Stimulated activated CD8-positive, alpha-beta memory T cell treated with anti-CD3 and anti-CD28 coated beads, Interleukin-15, amount 100 ng/mL, for 1 hour (primary cell): ENCODE results near the gene PLK2.

ENCODE experiments used
- DNase-seq: peaks from one replicate; pipeline ENCODE4 v3.0.0-alpha.2; 2020; ENCODE audit warnings: low read depth

PLK2 gene

GRCh38 chr5:58460002-58460731 is at the start of gene PLK2:
TSS of gene PLK2 (minus strand) at chr5:58460086. CDS start at chr5:58459959, 127 bp downstream.
- peak; percentile 85 for DNase-seq

DNA sequence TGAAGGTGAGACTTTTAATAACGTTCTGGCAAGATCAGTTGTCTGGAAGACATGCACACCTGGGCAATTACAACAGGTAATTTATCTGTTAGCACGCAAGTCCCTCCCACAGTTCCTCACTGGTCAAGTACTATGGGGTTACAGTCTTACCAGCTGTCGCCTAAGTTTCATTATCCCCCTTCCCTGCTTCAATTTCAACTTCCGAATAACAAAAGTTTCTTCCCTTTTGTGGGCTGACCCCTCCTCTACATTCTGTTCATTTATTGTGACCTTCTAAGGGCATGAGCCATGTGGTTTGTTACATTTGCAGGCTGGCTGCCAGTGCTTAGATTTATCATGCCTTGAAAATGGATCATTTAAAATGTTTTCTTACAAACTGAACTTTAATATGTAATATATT is 47.8 kb upstream of the PLK2 start:
- no peak for DNase-seq

GRCh38 chr5:58505971-58506640 is 46.2 kb upstream of the PLK2 start:
- DNase-seq = no peak

DNA sequence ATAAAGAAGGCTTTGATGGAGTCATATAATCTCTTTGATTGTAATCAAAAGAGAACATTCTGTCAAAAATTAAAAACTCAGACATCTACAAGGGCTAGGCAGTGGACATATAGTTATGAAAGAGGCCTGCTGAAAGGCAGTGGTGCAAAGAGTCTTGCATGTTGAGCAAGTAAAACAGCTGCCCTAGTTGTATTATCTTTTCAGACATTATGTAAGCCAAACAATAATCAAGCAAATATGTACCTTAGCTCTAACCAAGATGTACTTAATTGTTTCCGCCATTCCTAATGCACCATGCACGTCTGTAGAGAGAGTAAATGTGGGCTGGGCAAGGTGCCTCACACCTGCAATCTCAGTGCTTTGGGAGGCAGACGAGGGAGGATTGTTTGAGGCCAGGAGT is 45.6 kb upstream of the PLK2 start:
- DNase-seq = no peak

DNA sequence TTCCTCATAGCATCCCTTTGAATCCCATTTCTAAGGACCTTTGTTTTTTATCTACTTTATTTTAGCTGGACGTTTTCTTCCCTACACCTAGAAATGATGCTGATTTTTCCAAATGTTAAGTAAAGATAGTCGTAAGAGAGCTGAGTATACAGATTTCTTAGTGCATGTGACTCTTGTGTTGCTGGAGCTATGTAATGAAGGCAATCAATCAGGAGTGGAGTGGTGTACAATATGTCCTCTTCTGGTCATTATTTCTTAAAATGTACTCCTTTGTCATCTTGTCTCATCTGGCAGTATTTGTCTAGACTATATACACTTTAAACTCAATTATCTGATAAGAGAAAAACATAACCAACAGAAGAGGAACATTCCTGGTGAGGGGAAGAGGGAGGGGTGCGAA is 44.9 kb upstream of the PLK2 start:
- DNase-seq = no peak

DNA sequence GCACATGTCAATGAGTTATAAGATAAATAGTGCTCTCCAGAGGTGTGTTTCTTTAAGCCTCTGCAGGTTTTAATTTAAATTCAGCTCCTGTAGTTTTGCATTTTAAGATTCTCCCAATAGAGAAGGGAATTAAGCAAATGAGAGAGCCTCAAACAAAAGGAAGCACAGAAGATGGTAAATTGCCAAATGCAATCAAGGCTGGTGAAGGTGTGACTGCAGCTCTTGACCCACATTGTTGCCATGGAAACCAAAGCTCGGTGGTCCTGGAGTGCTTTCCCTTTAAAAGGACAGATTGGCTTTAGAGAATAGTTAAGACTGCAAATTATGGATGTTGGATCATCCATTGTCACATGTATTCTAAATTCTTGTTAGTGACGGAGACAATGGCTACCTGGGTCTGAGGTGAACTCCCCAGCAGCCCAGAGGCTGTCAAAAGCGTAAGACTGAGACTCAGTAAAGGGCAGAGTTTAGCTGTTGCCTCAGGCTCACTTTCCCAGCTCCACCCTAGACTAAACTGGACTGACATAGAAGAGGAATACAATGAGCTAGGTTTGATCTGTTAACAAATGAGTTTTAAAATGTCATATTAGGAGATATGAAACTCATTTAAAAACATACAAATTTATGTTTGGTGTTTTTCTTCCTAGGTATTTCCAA is 43.6 kb upstream of the PLK2 start:
- no peak for DNase-seq

DNA sequence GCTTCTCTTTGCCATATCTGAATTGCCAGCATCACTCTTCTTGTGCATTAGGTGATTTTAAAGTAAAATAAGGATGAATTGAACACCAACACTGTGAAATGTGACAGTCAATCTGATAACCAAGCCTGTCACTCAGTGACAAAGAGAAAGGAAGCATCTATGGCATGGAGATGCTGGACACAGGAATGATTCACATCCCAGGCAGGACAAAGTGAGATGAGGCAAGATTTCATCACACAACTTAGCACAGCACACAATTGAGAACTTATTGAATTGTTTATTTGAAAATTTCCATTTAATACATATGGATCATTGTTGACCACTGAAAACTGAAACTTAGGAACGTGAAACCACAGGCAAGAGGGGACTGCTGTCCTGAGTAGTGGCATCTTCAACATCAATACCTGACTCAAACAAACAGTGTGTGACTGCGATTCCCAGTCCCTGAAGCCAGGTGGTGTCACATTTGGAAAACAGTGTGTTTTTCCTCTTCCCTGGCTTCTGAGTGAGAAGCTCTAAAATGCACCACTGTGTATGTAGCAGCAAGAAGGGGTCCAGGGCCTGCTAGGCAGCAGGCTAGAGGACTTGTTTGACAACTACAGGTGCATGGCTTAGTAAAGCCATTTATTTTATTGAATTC is 42.0 kb upstream of the PLK2 start:
- DNase-seq = no peak

GRCh38 chr5:58499941-58500340 is 40.1 kb upstream of the PLK2 start:
- DNase-seq = no peak

DNA sequence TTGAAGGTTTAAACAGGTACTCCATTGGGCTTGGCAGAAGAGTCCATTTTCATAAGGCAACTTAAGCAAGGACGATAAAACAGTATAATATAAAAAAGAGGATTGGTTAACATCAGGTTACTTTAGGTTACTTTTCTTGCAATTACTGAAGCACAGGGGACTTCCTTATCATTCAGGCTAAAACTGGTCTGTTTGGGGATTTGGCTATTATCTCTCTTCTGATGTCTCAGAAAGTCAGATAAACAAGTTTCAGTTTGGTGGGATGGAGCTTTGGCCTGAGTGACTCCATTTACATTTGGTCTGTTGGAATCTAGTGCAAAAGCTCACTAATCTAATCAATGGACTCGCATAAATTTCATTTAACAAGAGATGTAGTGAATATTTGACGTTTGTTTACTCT is 39.3 kb upstream of the PLK2 start:
- DNase-seq = no peak

- DNase-seq = no peak
Observed at GRCh38 chr5:58498340-58498942, 38.6 kb upstream of the PLK2 start.

GRCh38 chr5:58497921-58498320 is 38.0 kb upstream of the PLK2 start:
- DNase-seq = no peak

DNA sequence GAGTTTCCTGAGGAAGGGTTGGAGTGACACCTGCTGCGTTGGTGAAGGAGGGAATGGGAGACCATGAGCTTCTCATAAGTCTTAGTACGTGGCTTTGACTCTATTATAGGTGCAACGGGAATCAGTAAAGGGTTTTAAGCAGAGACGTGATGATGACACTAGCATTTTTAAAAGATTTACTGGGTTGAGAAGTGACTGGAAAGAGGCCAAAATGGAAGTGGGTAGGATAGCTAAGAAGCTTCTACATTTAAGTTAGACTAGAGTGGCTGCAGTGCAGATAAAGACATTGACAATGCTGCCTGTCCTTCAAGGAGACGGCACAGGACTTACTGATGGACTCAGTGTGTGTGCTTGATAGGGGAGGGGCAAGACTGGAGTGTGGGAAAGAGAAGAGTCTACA is 37.5 kb upstream of the PLK2 start:
- DNase-seq = no peak

DNA sequence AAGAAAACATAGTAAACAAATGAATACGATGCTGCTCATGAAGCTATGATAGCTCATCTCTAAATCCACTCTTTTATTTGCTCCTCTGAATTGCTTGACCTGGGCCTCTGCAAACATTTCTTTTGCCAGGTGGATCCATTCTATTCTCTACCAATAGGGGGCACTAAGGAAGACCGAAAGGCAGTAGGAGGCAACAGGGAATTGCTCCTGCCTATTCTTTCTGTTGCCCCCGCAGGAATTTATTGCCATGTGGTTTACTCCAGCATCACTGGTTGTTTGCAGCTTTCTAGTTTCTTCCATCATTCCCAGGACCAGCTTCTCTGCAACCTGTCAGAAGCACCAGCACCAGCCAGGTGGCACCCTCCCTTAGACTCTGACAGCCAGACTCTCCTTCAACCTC is 36.6 kb upstream of the PLK2 start:
- DNase-seq = no peak

- no peak for DNase-seq
Observed at GRCh38 chr5:58493141-58493540, 33.3 kb upstream of the PLK2 start.

GRCh38 chr5:58491216-58491892 is 31.5 kb upstream of the PLK2 start, which contains the start of gene GAPT:
TSS of gene GAPT (plus strand) at chr5:58491435. CDS start at chr5:58494537, 3,102 bp downstream.
- no peak for DNase-seq

GRCh38 chr5:58490402-58491050 is 30.6 kb upstream of the PLK2 start:
- no peak for DNase-seq

GRCh38 chr5:58486290-58486689 is 26.4 kb upstream of the PLK2 start:
- DNase-seq = no peak

GRCh38 chr5:58484505-58484904 is 24.6 kb upstream of the PLK2 start:
- DNase-seq = no peak

GRCh38 chr5:58482536-58482935 is 22.6 kb upstream of the PLK2 start:
- DNase-seq = no peak

- no peak for DNase-seq
Observed at GRCh38 chr5:58481828-58482227, 21.9 kb upstream of the PLK2 start.

DNA sequence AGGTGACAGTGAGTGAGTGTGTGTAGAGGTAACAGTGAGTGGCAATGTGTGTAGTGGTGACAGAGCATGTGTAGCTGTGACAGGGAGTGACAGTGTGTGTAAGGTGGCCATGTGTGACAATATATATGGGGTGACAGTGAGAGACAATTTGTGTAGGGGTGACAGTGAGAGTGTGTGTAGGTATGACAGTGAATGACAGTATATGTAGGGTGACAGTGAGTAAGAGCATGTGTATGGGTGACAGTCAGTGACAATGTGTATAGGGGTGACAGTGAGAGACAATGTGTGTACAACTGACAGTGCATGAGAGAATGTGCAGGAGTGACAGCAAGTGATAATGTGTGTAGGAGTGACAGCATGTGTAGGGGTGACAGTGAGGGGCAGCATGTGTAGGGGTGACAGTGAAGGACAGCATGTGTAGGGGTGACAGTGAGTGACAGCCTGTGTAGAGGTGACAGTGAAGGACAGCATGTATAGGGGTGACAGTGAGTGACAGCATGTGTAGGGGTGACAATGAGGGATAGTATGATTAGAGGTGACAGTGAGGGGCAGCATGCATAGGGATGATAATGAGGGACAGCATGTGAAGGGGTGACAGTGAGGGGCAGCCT is 21.3 kb upstream of the PLK2 start:
- DNase-seq = no peak
